GM23248 (cell line): Measurements from ENCODE around the gene ABCC1. TPM values are rescaled to one million over a fixed set of nuclear protein-coding genes. Genes with fewer than 3 reads are reported as not detected.

Experiments
- DNase-seq: peaks from one replicate; pipeline ENCODE4 v3.0.0-alpha.2; 2015
- H2AFZ ChIP-seq: fragments of 200-600 bp; sonication (generic); 2 replicates; pipeline ENCODE4 v1.6.1; 2016; ENCODE audit warnings: antibody characterized with exemption
- H3F3A ChIP-seq: fragments of 200-600 bp; sonication (generic); 2 replicates; pipeline ENCODE4 v1.6.1; 2016; ENCODE audit warnings: mild to moderate bottlenecking, antibody characterized with exemption, mixed run types; ENCODE audit not compliant: insufficient read depth
- H3K27ac ChIP-seq: fragments of 200-600 bp; sonication (generic); 2 replicates; pipeline ENCODE4 v1.5.1; 2016; ENCODE audit warnings: mild to moderate bottlenecking
- H3K27me3 ChIP-seq: fragments of 200-600 bp; sonication (generic); replicated peaks from 2 replicates; pipeline ENCODE4 v1.6.1; 2016; ENCODE audit warnings: mild to moderate bottlenecking; ENCODE audit not compliant: insufficient read depth
- H3K36me3 ChIP-seq: fragments of 200-600 bp; sonication (generic); 2 replicates; pipeline ENCODE4 v1.6.1; 2016; ENCODE audit warnings: low read depth, mild to moderate bottlenecking
- H3K4me1 ChIP-seq: fragments of 200-600 bp; sonication (generic); 2 replicates; pipeline ENCODE4 v1.6.1; 2016; ENCODE audit warnings: mild to moderate bottlenecking; ENCODE audit not compliant: insufficient read depth
- H3K4me2 ChIP-seq: fragments of 200-600 bp; sonication (generic); one replicate; pipeline ENCODE4 v1.6.1; 2016; ENCODE audit warnings: mild to moderate bottlenecking; ENCODE audit not compliant: unreplicated experiment
- H3K4me3 ChIP-seq: fragments of 200-600 bp; sonication (generic); 2 replicates; pipeline ENCODE4 v1.5.1; 2016; ENCODE audit warnings: mild to moderate bottlenecking
- H3K79me2 ChIP-seq: fragments of 200-600 bp; sonication (generic); 2 replicates; pipeline ENCODE4 v1.6.1; 2016; ENCODE audit warnings: mild to moderate bottlenecking; ENCODE audit not compliant: insufficient read depth
- H3K9ac ChIP-seq: fragments of 200-600 bp; sonication (generic); 2 replicates; pipeline ENCODE4 v1.6.1; 2016; ENCODE audit warnings: mild to moderate bottlenecking
- H3K9me2 ChIP-seq: fragments of 200-600 bp; sonication (generic); 2 replicates; pipeline ENCODE4 v1.6.1; 2016; ENCODE audit warnings: mixed run types, mild to moderate bottlenecking, moderate library complexity; ENCODE audit not compliant: insufficient read depth
- H3K9me3 ChIP-seq: fragments of 200-600 bp; sonication (generic); one replicate; pipeline ENCODE4 v1.6.1; 2017; ENCODE audit warnings: low read depth
- H4K20me1 ChIP-seq: fragments of 200-600 bp; sonication (generic); 2 replicates; pipeline ENCODE4 v1.6.0; 2016; ENCODE audit not compliant: insufficient read depth
- EZH2 ChIP-seq: fragments of 200-600 bp; sonication (generic); IDR thresholded peaks from 2 replicates; pipeline ENCODE4 v1.6.1; 2018; ENCODE audit warnings: antibody characterized with exemption, mild to moderate bottlenecking; ENCODE audit not compliant: insufficient read depth, poor library complexity, severe bottlenecking
- EZH2phosphoT487 ChIP-seq: fragments of 200-600 bp; sonication (generic); IDR thresholded peaks from 2 replicates; pipeline ENCODE4 v1.6.1; 2018; ENCODE audit warnings: antibody characterized with exemption, moderate library complexity, mild to moderate bottlenecking, low read depth; ENCODE audit not compliant: insufficient read depth
- WGBS, 2 experiments: methylation state at CpG; one replicate each; pipeline ENCODE4 v1.1.6; 2015 to 2017; ENCODE audit warnings: low lambda C conversion rate in 2 of 2, low coverage in 1 of 2; ENCODE audit errors: missing lambda C conversion rate in 2 of 2; 5-methylcytosine and 5-hydroxymethylcytosine counted together
- in situ Hi-C: fragments of 300-500 bp; cut with MboI; formaldehyde crosslinking; loops from 2 replicates; pipeline ENCODE4 v1.15.0; 2020
- polyA plus RNA-seq: library from polyadenylated mRNA; unstranded; fragments of >200 nt; fragmentation: Nextera tagmentation; extraction: Ambion mirVana; gene quantifications from 2 replicates; pipeline ENCODE4 v1.2.1, GENCODE V29; 2016
- total RNA-seq: library from RNA; depleted of rRNA; stranded (reverse); fragments of >200 nt; shearing (Covaris generic); gene quantifications from 2 replicates; pipeline ENCODE4 v1.2.3, GENCODE V29; 2014

The ABCC1 gene
- total and polyA plus RNA-seq, 2 experiments from 2014 or later, result 16.2 to 25.5 TPM

GRCh38 chr16:15951852-15952251 lies 2.4 kb downstream of the ABCC1 start:
- peaks cover 25% of the 10 kb centered on the region for H3K4me1 ChIP-seq
- peak overlapping the region; percentile 76 for H3K4me3 ChIP-seq
- H3K27ac ChIP-seq, result peak overlapping the region; percentile 47
- H3K9ac ChIP-seq, result peak overlapping the region; percentile 99
- H2AFZ ChIP-seq, result no peak overlapping the region
- H4K20me1 ChIP-seq, result peaks cover 7% of the 10 kb centered on the region; the same call in 1 of the 2 replicates
- H3F3A ChIP-seq, result peaks cover 16% of the 10 kb centered on the region
- DNase-seq, result no peak
- H3K36me3 ChIP-seq, result no peaks in the 10 kb centered on the region
- in situ Hi-C loops, result no loop called here
- peak overlapping the region; percentile 94 for H3K4me2 ChIP-seq
- H3K79me2 ChIP-seq, result peaks cover 79% of the 10 kb centered on the region
- WGBS, 2 experiments, result 86 to 87% methylated on average over 8 of the region's 8 CpGs
- no peaks in the 10 kb centered on the region for H3K27me3 ChIP-seq
- TF ChIP-seq EZH2 (no peak), EZH2phosphoT487 (no peak)
- H3K9me2 ChIP-seq, result no peaks in the 10 kb centered on the region
- no peaks in the 10 kb centered on the region for H3K9me3 ChIP-seq

DNA sequence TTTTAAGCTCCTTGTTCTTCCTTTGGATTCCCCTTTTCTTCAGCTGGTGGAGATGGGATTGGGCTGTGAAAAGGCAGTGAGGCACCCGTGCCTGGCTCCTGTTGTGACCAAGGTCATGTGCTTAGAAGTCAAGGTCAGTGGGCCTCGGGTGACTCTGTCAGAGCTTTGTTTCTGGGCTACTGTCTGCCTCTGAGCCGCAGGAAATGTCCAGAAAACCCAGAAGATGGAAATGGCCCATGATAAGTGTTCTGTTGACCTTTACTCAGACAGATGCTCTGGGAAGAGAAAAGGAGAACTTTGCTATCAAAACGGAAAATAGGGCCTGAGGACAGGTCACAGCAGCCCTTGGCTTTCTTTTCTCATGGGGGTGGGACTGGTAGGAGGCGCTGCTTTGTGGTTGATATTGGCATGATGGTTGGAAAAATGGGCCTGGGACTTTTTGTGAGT lies 2.9 kb downstream of the ABCC1 start:
- peak; percentile 37 for DNase-seq
- peak overlapping the region; percentile 99 for H3K9ac ChIP-seq
- no peak overlapping the region for H2AFZ ChIP-seq
- peaks cover 24% of the 10 kb centered on the region for H3K4me1 ChIP-seq
- H3K4me2 ChIP-seq, result peak overlapping the region; percentile 94
- H3K9me2 ChIP-seq, result no peaks in the 10 kb centered on the region
- peaks cover 7% of the 10 kb centered on the region; the same call in 1 of the 2 replicates for H4K20me1 ChIP-seq
- peaks cover 84% of the 10 kb centered on the region for H3K79me2 ChIP-seq
- peak overlapping the region; percentile 47 for H3K27ac ChIP-seq
- H3K4me3 ChIP-seq, result peak overlapping the region; percentile 76
- 23 to 30% methylated on average over 5 of the region's 5 CpGs for WGBS, 2 experiments
- H3K36me3 ChIP-seq, result no peaks in the 10 kb centered on the region
- H3K9me3 ChIP-seq, result no peaks in the 10 kb centered on the region
- H3K27me3 ChIP-seq, result no peaks in the 10 kb centered on the region
- in situ Hi-C loops, result no loop called here
- peaks cover 15% of the 10 kb centered on the region; the same call in 1 of the 2 replicates for H3F3A ChIP-seq
- TF ChIP-seq EZH2phosphoT487 (no peak), EZH2 (no peak)

- H2AFZ ChIP-seq, result no peak overlapping the region
- no peak for DNase-seq
- WGBS, 2 experiments, result 79 to 83% methylated on average over 8 of the region's 8 CpGs
- peaks cover 10% of the 10 kb centered on the region; the same call in 1 of the 2 replicates for H3F3A ChIP-seq
- peaks cover 96% of the 10 kb centered on the region for H3K79me2 ChIP-seq
- TF ChIP-seq EZH2 (no peak), EZH2phosphoT487 (no peak)
- peaks cover 24% of the 10 kb centered on the region for H3K4me1 ChIP-seq
- no peak overlapping the region for H3K9ac ChIP-seq
- H4K20me1 ChIP-seq, result peaks cover 7% of the 10 kb centered on the region; the same call in 1 of the 2 replicates
- no peaks in the 10 kb centered on the region for H3K27me3 ChIP-seq
- no peak overlapping the region for H3K27ac ChIP-seq
- H3K4me2 ChIP-seq, result no peak overlapping the region
- no peaks in the 10 kb centered on the region for H3K9me3 ChIP-seq
- in situ Hi-C loops, result no loop called here
- no peak overlapping the region for H3K4me3 ChIP-seq
- H3K36me3 ChIP-seq, result no peaks in the 10 kb centered on the region
- no peaks in the 10 kb centered on the region for H3K9me2 ChIP-seq
Measured at GRCh38 chr16:15953477-15953876, 4.1 kb downstream of the ABCC1 start.

DNA sequence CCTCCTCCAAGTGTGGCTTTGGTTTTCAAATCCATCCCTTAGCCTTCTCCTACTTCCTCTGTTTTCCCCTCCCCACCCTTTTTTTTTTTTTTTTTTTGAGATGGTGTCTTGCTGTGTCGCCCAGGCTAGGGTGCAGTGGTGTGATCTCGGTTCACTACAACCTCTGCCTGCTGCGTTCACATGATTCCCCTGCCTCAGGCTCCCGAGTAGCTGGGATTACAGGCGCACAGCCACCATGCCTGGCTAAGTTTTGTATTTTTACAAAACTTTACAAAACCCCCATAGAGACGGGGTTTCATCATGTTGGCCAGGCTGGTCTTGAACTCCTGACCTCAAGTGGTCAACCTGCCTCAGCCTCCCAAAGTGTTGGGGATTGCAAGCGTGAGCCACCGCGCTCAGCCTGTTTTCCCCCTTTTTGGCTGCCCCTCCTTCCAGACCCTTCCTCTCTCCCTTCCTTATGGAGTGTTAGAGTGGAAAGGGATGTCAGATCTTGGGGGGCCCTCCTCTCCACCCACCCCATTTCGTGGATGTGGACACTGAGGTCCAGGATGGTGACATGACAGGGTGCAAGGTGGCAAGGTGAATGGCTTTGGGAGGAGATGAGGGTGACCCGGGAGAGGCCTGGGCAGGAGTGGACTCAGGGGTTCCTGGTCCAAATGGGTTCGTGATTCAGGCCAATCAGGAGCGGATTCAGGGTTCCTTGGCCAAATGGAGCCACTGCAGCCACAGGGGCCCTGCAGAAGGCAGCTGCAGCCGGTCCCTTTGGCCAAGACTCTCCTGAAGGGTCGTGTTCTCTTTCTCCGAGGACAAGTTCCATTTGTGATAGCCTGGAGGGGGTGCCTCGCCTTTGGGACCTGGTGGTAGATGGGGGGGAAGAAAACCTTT lies 4.8 kb downstream of the ABCC1 start:
- no peaks in the 10 kb centered on the region for H3K9me2 ChIP-seq
- H3K4me3 ChIP-seq, result no peak overlapping the region
- peak overlapping the region; percentile 38 for H3K27ac ChIP-seq
- peaks cover 97% of the 10 kb centered on the region for H3K79me2 ChIP-seq
- no peak overlapping the region for H2AFZ ChIP-seq
- no peaks in the 10 kb centered on the region for H3K36me3 ChIP-seq
- no peak overlapping the region for H3K9ac ChIP-seq
- TF ChIP-seq EZH2, result no peak
- no peak for TF ChIP-seq EZH2phosphoT487
- H3K4me1 ChIP-seq, result peaks cover 26% of the 10 kb centered on the region
- in situ Hi-C loops, result no loop called here
- no peak for DNase-seq
- no peaks in the 10 kb centered on the region for H3K9me3 ChIP-seq
- no peaks in the 10 kb centered on the region for H3K27me3 ChIP-seq
- H3F3A ChIP-seq, result peaks cover 10% of the 10 kb centered on the region; the same call in 1 of the 2 replicates
- WGBS, 2 experiments, result 72 to 74% methylated on average over 17 of the region's 17 CpGs
- peaks cover 7% of the 10 kb centered on the region; the same call in 1 of the 2 replicates for H4K20me1 ChIP-seq
- no peak overlapping the region for H3K4me2 ChIP-seq
